ENCODE data around the gene UCN3.

- TF ChIP-seq, protein P1, sequence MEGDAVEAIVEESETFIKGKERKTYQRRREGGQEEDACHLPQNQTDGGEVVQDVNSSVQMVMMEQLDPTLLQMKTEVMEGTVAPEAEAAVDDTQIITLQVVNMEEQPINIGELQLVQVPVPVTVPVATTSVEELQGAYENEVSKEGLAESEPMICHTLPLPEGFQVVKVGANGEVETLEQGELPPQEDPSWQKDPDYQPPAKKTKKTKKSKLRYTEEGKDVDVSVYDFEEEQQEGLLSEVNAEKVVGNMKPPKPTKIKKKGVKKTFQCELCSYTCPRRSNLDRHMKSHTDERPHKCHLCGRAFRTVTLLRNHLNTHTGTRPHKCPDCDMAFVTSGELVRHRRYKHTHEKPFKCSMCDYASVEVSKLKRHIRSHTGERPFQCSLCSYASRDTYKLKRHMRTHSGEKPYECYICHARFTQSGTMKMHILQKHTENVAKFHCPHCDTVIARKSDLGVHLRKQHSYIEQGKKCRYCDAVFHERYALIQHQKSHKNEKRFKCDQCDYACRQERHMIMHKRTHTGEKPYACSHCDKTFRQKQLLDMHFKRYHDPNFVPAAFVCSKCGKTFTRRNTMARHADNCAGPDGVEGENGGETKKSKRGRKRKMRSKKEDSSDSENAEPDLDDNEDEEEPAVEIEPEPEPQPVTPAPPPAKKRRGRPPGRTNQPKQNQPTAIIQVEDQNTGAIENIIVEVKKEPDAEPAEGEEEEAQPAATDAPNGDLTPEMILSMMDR (IDR thresholded peaks at IDR 0.05) = no peak
- no peak for TF ChIP-seq POLR2A (IDR thresholded peaks at IDR 0.05)
These were observed 20.0 kb upstream of the UCN3 start for GRCh38 chr10:5344746-5345145.
